ENCODE results near the gene SP2. TPM values are rescaled to one million over a fixed set of nuclear protein-coding genes. Genes with fewer than 3 reads are reported as not detected.

SP2 gene
- total RNA-seq = 5.6 TPM

DNA sequence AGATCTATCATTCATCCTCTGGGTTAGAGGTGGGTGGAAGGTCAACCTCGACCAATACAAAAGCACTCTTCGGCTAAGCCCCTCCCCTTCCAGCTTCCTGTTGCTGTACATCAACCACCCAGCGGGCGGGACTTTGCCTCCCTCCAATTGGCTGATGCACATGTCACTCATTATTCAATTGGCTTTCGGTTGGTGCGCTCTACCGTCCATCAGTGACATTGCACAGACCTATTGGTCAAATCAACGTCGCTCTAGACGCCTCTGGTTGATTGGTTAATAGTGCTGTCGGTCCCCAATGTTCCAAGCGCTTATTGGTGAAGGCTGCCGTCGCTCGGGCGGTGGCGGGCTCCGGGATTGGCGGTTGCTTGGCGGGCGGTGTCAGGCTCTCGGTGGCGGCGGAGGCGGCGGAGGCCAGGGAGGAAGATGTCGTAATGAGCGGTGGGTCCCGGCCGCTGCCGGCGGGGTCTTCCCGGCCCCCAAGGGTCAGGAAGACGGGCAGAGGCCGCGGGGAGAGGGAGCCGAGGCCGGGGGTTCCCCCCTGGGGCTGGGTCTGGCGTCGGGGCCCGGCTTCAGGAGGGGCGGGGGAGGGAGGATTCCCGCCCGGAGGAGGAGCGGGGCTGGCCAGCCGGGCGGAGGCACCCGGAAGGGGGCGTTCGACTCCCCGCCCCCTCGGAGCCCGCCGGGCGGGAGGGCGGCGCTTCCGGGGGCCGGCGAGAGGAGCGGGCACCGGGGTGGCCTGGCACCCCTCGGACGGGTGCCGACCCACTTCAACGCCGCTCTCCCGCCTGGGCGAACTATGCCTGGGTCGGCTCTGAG is at the start of gene SP2:
TSS of gene SP2 (plus strand) at position 381 of the 816 bp plus-strand sequence. CDS start at position 432, 51 bp downstream.

DNA sequence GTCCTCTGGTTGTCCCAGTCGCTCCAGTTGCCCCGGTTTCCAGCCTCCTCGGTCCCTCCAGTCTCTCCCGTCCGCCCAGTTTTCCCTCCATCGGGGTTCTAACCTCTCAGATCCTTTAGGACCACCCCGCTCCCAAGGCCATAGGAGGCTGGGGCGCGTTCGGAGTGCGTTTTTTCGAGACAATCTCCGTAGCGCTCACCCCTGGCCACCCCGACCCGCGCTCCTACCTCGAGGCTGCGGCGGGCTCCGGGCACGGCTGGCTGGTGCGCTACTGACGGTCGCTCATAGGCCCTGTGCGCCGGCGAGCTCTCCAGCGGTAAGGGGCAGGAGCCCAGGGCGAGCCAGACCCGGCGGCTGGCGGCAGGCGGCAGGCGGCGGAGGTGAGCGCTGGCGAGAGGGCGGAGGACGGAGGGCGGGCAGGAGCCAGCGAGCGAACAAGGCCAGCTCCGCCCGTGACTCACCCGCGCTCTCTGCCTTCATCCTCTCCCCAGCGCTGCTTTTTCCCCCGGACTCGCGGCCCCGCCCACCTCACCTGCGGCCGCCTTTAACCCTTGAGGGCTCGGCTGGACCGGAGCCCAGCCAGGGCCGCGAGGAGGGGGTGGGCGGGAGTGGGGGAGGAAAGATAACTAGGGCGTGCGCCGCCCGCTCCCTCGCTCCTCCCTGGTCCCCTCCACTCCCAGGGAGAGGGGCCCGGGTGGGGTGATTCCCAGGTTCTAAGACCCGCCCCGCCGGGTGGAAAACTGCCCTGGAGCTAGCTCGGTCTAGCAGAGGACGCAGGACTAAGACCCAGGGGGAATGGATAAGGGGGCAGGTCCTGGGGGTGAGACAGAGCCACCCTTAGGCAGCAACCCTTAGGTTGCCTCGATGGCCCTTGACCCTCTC is 45.1 kb upstream of the SP2 start, which contains the start of gene SP6:
TSS of gene SP6 (minus strand) at position 472 of the 882 bp plus-strand sequence. CDS start 2,734 bp downstream, outside the sequence.

DNA sequence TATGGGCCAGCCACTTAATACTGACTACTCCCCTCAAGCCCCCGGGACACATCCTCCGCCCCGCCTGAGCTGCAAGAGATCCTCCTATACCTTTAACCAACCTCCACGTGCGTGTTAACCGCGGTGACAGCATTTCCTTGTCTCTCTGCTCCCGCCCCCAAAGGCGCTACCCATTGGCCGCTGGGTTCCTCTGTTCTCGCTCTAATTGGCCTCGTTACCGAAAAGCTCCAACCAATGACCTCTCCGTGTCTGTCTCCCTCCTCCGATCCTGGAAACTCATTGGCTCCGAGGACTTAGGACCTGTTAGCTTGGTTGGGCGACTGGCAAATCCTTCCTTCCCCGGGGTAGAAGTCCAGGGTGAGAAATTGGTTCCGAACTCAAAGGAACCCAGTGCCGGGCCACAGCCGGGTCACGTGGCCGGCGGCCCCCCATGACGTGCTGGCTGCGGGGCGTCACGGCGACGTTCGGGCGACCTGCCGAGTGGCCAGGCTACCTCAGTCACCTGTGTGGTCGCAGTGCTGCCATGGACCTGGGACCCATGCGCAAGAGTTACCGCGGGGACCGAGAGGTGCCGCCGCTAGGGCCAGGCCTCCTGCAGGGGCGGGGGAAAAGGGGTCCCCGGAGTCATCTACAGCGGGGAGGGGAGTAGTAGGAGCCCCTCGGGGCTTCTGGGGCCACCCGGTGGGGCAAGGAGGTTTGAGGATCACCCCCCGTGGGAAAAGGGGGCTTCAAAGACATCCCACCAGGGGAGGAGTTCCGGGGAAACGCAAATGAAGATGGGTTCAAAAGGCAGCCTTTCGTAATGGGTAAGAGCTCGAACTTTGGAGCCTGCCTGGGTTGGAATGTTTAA is 45.4 kb downstream of the SP2 start, which contains the start of gene PNPO:
TSS of gene PNPO (plus strand) at position 326 of the 850 bp plus-strand sequence. CDS start at position 431, 105 bp downstream.

DNA sequence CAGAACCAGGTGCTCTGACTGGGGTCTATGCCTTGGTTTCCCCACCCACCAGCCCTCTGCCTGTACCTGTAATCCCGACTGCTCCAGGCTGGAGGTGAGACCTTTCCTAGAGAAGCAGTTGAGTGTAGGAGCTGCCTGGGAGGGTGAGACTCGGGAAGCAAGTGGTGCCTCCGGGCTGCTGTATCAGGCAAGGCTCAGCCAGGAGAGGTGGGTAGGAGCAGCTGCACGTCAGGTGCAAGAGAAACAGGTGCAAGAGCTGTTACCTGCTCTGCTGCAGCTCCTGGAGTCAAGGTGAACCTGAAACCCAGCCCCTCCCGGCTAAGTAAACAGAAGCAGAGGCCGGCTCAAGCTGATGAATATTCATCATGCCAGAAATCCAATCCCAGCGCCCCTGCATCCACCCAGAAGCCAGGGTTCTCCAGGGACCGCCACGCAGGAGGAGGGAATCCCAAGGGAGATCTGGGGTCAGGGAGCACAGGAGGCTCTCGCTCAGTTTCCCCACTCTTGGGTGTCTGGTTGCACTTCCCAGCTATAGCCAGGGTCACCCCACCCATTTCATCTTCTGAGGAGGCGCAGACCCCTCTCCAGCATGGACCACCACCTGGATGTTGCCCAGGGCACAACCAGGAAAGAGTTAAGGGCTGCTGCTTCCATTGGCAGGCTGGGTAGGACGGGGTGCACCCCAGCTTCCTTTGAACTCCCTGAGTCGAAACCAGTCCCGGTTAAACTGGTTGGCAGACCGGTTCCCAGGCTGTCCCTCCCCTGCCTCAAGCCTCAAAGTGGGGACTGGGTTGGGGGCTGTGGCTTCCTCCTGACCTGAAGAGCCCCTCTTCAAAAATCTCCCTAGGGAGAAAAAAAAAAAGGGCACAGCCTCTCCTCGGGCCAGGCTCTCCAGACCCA is 61.8 kb downstream of the SP2 start, which contains the start of gene PRR15L:
TSS of gene PRR15L (minus strand) at position 293 of the 900 bp plus-strand sequence. CDS start 4,649 bp downstream, outside the sequence.

DNA sequence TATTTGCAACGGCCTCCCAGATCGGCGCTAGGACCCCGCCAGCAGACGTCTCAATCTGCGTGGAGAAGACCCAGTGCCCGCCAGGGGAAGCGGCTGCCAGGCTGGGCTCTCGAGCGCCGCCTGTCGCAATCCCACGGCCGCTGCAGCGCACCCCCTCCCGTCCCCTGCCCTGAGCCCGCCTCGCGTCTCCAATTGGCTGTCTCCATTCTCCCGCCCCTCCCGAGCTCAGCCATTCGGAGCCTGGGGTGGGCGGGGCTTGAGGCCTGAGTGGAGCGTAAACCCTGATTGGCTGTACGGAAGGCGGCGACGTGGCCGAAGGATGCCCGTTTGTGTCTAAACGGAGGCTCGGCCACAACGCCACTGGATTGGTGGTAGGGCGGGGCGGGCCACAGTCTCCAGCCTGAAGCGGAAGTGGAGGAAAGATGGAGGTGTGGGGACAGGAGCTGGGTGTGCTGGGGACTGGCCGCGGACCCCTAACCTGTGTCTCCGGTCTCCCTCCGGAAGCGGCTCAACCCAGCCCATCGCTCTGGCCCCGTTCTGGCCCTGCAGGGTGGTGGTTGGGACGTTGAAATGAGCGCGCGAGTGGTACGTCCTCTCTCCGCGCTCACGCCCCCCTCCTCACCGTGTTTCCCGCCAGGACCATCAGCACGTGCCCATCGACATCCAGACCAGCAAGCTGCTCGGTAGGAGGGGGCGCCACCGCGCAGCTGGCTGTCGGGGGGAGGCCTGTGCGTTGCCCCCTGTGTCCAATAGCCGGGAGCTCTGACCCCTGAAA is 74.9 kb downstream of the SP2 start, which contains the start of gene CDK5RAP3:
TSS of gene CDK5RAP3 (plus strand) at position 389 of the 775 bp plus-strand sequence. CDS start at position 423, 34 bp downstream.

Other genes starting within 250 kb of the SP2 start
- gene KPNB1, start 246.3 kb upstream of the SP2 start, total RNA-seq = 248 TPM
- 21.1 TPM for gene TBKBP1, start 202.1 kb upstream of the SP2 start, total RNA-seq
- gene TBX21, start 163.0 kb upstream of the SP2 start, total RNA-seq = 1.5 TPM
- 13.7 TPM for gene OSBPL7, start 74.4 kb upstream of the SP2 start, total RNA-seq
- 15.6 TPM for gene MRPL10, start 64.7 kb upstream of the SP2 start, total RNA-seq
- gene LRRC46, start 64.6 kb upstream of the SP2 start, total RNA-seq = 0.16 TPM
- gene SCRN2, start 55.0 kb upstream of the SP2 start, total RNA-seq = 39.0 TPM
- 0.38 TPM for gene SP6, start 45.1 kb upstream of the SP2 start, total RNA-seq
- 14.2 TPM for gene PNPO, start 45.3 kb downstream of the SP2 start, total RNA-seq
- gene PRR15L, start 61.6 kb downstream of the SP2 start, total RNA-seq = 0.93 TPM
- 158 TPM for gene CDK5RAP3, start 74.9 kb downstream of the SP2 start, total RNA-seq
- 36.9 TPM for gene COPZ2, start 141.6 kb downstream of the SP2 start, total RNA-seq
- gene NFE2L1, start 152.1 kb downstream of the SP2 start, total RNA-seq = 140 TPM
- gene CBX1, start 205.2 kb downstream of the SP2 start, total RNA-seq = 106 TPM
- 15.9 TPM for gene SNX11, start 211.5 kb downstream of the SP2 start, total RNA-seq

Data from camera-type eye (tissue), 1 donor.